Measurements from ENCODE around the gene TSPY2.
"Not testable (repeated sequence)": the region's sequence is repeated elsewhere in the genome, so short reads cannot be mapped to it uniquely, and the experiment has no call there.

Gene TSPY2

DNA sequence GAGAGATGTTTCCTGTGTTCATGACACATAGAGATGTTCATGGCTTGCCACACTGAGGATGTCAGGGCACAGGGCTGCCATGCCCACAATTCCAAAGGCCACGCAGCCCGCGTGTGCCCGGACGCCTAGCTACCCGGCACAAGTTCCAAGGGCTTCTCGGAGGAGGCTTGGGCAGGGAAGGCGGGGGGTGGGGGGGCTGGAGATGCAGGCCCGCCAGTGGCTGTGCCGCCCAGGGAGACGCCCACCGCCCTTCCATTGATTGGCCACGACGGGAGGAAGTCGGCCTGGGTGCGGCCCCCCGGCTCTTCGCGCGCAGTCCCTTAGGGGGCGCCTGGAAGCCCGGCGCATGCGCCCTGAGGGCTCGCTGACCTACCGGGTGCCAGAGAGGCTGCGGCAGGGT is at the start of gene TSPY2:
TSS of gene TSPY2 (plus strand) at position 301 of the 400 bp plus-strand sequence. CDS start at position 347, 46 bp downstream.
- DNase-seq (ENCODE audit: low read depth); H3K4me3 ChIP-seq (ENCODE audit: low read length): not testable (repeated sequence)

GRCh38 chrY:6209565-6209964 is 36.5 kb upstream of the TSPY2 start:
- not testable (repeated sequence) for H3K4me3 ChIP-seq (ENCODE audit: low read length); DNase-seq (ENCODE audit: low read depth)

DNA sequence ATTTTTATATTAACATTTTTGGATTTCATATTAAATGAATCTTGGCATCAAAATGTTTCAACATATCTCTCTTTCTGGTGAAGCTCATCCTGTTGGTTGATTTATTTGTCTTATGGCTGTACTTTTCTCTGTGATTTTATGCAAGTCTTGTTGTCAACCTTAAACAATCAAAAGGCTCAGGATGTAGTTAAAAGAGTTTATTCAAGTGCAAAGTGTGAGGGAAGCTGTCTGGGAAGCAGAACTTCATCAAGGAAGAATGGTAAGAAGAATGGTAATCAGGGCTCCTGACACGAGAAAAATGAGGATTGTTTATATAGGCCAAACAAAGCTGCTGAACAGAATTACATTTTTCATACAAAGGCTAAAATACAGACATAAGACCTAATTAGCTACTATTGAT is 29.0 kb upstream of the TSPY2 start:
- not testable (repeated sequence) for DNase-seq (ENCODE audit: low read depth); H3K4me3 ChIP-seq (ENCODE audit: low read length)

- H3K4me3 ChIP-seq (ENCODE audit: low read length); DNase-seq (ENCODE audit: low read depth): not testable (repeated sequence)
These were observed 23.8 kb downstream of the TSPY2 start for GRCh38 chrY:6269839-6270238.
